GM19463 (cell line): Measurements from ENCODE around the gene CCDC88C.
"Not testable (repeated sequence)": the region's sequence is repeated elsewhere in the genome, so short reads cannot be mapped to it uniquely, and the experiment has no call there.

Experiments
- ATAC-seq: cut with Tn5 transposase; IDR thresholded peaks from one replicate; pipeline ENCODE4 v1.9.1; 2021; ENCODE audit warnings: mild to moderate bottlenecking, moderate library complexity; ENCODE audit not compliant: unreplicated experiment

CCDC88C gene

DNA sequence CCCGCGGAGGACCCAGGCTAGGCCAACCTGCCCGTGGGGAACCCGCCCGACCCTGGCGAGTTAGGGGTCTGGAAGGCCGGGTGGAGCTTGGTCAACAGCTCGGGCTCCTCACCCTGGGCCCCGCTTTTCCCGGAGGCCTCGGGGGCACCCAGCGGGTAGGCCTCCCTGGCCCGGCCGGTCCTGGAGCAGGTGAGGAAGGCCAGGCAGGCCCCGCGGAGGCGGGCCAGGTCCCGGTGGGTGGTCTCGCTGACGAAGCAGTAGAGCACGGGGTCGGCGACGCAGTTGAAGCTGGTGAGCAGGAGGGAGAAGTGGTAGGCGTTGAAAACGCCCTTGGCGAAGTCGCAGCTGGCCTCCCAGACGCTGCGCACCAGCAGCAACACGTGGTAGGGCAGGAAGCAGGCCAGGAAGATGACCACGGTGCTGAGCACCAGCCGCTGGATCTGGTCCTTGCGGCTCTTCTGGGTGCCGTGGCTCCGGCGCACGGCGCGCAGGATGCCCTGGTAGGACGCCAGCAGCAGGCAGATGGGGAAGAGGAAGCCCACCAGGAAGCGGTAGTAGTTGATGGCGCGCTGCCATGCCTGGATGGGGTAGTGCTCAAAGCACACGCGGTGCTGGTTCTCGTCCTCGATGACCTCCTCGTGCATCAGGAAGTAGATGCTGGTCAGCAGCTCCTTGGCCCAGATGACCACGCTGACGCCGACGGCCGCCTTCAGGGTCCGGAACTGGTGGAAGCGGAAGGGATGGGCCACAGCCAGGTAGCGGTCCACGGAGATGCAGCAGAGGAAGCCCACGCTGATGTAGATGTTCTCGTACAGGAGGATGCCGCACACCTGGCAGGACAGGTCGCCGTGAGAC is 183.5 kb downstream of the CCDC88C start:
- ATAC-seq = no peak

- ATAC-seq = no peak
These were observed 185.0 kb downstream of the CCDC88C start for GRCh38 chr14:91232603-91233002.

GRCh38 chr14:91232052-91232451 is 185.6 kb downstream of the CCDC88C start:
- ATAC-seq = no peak

DNA sequence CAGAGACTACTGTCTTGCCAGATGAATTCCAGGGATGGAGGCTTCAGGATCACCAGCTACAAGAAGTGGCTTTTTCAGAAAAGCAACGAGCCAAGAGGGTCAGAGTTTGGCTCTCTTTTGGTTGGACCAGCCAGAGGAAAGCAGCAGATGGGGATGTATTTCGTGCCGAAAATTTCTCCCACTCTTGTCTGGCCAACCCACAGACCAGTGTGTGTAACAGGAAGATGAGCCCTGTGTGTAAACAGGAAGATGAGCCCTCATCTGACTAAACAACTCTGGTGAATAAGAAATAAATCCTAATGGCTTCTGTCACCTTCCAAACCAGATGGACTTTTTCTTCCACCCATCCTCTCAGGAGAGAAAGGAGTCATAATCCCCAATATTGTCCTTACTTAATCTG is 186.2 kb downstream of the CCDC88C start:
- no peak for ATAC-seq

DNA sequence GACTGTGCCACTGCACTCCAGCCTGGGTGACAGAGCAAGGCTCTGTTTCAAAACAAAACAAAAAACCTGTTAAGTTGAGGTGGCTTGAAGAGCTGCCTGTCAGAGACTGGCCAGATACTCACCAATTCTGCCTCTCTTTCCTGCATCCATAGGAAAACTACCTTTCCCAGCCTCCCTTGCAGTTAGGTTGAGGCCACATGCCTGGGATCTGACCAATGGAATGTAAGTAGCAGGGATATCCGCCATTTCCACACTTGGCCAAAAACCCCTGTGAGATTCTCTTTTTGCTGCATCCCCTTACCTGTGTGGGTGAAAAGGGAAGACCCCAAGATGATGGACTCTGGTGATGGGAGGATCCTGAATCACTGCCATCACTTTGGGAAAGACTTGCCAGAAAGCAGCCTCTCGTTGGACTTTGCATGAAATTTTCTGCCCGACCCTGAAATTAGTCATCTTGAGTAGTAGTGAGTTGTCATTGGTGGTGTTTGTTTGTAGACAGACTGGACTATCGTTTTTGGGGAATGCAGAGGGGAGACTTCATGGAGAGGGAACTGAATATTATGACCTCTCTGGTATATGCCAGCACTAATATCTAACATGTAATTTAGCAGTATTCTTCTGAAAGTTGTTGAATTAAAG is 187.1 kb downstream of the CCDC88C start:
- ATAC-seq = no peak

- ATAC-seq = peak; percentile 61
These were observed 187.8 kb downstream of the CCDC88C start for GRCh38 chr14:91229743-91230200.

DNA sequence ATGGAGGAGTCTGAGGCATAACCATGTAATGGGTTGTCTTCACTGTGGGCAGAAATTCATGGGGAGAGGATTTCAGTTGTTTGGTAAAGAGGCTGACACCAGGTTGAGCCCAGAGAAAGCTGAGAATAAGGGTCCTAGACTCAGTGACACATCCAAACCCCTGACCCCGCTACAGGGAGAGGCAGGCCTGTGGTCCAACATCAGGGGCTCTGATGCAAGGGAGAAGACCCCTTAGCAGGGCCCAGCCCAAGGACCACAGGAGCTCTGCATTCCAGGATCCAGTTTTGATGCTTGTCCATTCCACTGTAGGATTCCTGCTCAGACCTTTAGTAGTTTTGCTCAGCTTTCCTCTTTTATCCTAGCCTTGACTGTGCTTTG is 188.6 kb downstream of the CCDC88C start:
- ATAC-seq = no peak

- peak; percentile 88 for ATAC-seq
These were observed 189.3 kb downstream of the CCDC88C start for GRCh38 chr14:91228112-91229004.

- no peak for ATAC-seq
These were observed 190.4 kb downstream of the CCDC88C start for GRCh38 chr14:91227183-91227628.

- ATAC-seq = not testable (repeated sequence)
These were observed 191.3 kb downstream of the CCDC88C start for GRCh38 chr14:91226360-91226759.

DNA sequence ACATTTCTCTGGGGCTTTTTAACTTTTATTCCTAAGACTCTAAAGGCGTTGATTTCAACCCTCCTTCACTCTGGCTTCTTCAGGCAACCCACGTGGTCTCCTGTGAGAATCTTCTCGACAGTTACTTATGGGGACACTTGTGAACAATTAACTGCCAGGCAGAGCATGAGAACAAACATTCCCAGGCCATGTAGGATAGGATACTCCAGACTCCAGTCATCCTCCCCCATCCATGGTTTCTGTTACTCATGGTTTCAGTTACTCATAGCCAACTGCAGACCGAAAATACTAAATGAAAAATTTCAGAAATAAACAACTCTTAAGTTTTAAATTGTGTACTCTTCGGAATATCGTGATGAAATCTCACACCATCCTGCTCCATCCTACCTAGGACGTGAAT is 192.6 kb downstream of the CCDC88C start:
- ATAC-seq = no peak

DNA sequence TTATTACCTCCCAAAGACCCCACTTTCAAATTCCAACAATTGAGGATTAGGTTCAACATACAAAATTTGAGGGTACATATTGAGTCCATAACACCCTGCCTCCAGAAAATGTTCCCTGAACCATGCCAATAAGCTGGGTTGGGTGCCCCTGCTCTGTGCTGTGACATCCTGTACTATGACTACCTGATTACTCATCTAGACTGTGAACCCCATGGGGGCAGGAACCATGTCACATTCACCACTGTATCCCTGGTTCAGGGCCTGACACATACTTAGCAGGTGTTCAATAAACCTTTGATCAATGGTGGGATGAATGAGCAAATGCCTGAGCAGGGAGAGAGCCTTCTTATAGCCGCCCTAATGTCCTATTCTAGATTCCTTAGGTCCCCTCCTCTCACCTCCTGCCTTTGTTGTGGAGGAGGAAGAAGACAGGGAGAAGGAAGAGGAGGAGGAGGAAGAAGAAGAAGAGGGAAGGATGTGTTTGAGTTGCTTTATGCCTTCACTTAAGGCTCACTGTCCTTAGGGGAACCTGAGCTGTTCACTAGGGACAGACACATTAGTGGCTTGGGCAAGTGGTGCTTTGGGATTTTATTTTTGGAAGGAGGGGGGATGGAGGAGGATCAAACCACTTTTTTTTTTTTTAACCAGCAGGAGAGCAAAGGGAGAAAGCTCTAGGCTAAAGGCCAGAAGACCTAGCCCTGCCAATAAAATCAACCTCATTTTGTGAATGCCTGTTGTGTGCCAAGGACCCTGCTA is 194.4 kb downstream of the CCDC88C start:
- no peak for ATAC-seq
